HS-27A (cell line): ENCODE data around the gene KHK.

Experiments
- DNase-seq: peaks from one replicate; pipeline ENCODE4 v3.0.0-alpha.2; 2012; ENCODE audit warnings: low read depth, missing footprints

The KHK gene

DNA sequence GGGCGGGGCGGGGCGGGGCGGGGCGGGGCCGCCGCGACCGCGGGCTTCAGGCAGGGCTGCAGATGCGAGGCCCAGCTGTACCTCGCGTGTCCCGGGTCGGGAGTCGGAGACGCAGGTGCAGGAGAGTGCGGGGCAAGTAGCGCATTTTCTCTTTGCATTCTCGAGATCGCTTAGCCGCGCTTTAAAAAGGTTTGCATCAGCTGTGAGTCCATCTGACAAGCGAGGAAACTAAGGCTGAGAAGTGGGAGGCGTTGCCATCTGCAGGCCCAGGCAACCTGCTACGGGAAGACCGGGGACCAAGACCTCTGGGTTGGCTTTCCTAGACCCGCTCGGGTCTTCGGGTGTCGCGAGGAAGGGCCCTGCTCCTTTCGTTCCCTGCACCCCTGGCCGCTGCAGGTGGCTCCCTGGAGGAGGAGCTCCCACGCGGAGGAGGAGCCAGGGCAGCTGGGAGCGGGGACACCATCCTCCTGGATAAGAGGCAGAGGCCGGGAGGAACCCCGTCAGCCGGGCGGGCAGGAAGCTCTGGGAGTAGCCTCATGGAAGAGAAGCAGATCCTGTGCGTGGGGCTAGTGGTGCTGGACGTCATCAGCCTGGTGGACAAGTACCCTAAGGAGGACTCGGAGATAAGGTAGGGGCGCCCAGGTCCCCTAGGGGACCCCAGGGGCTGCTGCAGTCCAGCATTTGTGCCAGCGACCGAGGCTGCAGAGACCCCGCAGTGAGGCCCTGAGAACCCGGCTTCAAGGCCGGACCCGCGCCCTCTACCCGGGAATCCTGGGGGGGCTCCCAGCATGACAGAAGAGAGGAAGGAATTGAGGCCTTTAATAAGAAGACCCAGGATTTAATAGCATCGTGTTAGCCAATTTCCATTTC, at the start of gene KHK:
Gene KHK (plus strand): TSS at position 49 of the 870 bp plus-strand sequence. CDS start 488 bp downstream, at position 537.
- no peak for DNase-seq

DNA sequence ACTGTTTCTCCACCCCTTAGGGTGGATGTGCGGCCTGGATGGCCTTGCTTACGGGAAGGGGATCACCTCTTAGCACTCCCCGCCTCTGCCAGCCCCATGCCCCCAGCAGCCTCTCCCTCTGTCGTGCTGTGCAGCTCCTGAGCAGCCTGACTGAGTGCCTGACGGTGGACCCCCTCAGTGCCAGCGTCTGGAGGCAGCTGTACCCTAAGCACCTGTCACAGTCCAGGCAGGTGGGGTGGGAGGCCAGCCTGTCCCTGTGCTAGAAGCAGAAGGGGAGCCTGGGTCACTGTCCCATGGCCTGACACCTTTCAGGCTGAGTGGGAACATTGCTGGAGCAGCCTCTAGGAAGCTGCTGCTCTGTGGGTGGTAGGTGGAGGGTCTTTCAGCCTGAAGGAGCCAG, 48.6 kb upstream of the KHK start:
- no peak for DNase-seq

DNA sequence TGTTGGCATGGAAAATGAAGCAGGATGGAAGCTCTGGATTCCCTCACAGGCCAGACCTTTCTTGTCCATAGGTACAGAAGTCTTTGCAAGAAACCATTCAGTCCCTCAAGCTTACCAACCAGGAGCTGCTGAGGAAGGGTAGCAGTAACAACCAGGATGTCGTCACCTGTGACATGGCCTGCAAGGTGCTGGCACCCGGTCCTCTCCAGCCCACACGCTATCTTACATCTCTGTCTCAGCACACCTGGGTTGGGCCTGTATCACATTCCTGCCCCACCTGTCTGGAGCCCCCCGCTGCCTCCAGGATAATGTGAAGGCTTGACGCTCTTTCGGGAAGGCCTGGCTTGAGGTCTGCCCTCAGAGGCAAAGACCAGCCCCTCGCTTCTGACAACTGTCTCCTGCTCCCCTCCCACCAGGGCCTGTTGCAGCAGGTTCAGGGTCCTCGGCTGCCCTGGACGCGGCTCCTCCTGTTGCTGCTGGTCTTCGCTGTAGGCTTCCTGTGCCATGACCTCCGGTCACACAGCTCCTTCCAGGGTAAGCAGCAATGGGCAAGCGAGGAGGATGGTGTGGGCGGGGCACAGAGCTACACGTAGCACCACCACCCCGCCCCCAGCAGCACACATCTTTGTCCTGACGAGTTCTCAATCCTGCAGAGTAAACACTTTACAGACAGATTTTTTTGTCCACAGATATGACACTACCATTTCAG, 47.8 kb upstream of the KHK start:
- DNase-seq = no peak

DNA sequence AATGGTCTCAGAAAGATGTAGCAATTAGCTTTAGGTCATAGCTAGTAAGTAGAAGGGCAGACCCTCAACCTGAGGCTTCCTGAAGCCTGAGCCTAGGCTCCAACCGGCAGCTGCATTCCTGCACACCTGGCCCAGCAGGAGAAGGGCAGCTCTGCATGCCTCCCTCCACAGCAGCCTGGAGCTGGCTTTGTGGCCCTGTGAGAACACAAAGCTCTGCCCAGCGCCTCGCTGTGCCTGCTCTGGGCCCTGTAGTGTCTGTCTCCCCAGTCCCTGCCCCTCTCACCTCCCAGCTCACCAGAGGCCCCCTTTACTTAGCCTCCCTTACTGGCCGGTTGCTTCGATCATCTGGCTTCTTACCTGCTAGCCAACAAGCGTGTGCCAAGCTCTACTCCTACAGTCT, 47.1 kb upstream of the KHK start:
- DNase-seq = no peak

DNA sequence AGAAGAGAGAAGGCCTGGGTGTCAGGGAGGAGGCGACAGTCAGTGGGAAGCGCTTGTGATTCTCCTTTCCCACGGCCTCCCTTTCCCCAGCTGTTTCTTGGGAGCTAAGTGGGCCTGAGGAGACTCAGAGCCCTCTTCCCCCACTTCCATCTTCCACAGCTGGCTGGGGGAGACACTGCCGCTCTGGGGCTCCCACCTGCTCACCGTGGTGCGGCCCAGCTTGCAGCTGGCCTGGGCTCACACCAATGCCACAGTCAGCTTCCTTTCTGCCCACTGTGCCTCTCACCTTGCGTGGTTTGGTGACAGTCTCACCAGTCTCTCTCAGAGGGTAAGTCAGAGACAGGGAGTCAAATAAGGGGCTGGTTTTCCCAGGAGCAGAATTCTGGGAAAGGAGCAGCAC, 46.7 kb upstream of the KHK start:
- no peak for DNase-seq

DNA sequence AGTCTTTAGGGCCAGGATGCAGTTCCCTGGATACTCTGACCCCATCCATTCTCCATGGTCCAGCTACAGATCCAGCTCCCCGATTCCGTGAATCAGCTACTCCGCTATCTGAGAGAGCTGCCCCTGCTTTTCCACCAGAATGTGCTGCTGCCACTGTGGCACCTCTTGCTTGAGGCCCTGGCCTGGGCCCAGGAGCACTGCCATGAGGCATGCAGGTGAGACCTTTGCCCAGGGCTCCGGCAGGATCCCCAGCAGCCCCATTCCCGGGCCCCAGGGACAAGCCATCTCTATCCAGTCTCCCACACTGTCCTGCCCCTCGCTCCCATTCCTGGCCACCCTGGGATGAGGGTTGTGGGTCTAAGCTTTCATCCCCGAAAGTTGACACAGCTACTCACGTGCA, 46.3 kb upstream of the KHK start:
- DNase-seq = no peak

DNA sequence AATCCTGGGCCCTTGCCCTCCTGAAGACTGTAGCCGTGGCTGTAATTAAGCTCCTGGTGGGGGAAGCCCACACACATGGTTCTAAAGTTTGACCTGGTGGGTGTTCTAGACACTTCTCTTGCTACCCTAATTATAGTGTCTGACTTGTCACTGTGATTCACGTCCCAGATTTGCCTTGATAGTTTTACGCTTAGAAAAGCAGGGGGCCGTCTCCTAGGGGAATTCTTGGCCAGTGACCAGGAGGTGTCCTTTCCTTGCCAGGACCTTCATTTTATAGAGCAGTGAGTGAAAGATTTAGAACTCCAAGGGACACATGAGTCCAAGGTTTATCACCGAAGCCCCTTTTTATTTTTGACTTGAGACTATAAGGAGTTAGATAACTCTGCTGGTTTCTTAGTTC, 44.8 kb upstream of the KHK start:
- no peak for DNase-seq

DNA sequence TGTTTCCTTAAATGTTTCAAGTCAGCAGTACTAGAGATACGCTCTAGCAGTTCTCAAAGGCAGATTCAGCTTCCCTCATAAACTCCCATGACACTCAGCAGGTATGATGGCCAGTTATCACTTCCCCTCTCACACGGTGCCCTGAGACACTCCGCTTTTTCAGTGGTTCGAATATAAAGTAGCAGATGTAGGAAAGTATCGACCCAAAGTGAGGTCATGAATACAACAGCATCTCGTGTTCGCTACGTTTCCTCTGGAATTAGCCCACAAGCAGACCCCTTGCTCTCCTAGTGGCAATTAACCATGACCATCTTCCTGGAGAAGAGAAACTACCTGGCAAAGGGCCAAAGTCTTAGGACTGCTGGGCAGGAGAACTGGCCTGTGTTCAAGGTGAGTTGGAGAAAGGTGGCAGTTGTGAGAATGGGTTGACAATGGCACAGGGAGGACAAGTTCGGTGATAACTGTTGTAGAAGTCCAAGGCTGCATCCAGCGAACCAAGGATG, 44.4 kb upstream of the KHK start:
- DNase-seq = no peak

DNA sequence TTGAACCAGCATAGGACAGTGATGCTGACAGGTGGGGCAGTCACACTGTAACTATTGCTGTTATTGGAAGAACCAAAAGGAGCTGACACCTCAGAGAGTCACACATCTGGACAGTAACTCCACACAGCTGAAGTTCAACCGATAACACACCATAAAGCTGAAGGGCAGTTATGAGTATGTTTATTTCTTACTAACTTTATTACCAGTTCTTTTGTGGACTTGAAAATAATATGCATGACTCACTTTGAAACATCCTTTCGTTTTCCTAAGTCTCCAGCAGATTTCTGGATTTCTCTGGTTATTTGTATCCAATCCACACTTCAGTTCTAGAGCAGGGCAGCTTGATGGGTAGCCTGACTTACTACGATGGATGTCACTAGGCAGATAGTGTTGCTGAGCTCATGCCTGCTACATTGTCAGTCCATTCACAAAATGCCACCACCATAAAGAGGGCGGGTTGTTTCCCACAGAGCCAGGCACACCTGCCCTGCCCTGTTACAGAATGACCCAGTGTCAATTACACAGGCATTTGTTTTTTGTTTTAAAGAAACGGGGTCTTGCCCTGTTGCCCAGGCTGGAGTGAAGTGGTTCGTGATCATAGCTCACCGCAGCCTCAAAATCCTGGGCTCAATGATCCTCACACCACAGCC, 43.5 kb upstream of the KHK start:
- no peak for DNase-seq

DNA sequence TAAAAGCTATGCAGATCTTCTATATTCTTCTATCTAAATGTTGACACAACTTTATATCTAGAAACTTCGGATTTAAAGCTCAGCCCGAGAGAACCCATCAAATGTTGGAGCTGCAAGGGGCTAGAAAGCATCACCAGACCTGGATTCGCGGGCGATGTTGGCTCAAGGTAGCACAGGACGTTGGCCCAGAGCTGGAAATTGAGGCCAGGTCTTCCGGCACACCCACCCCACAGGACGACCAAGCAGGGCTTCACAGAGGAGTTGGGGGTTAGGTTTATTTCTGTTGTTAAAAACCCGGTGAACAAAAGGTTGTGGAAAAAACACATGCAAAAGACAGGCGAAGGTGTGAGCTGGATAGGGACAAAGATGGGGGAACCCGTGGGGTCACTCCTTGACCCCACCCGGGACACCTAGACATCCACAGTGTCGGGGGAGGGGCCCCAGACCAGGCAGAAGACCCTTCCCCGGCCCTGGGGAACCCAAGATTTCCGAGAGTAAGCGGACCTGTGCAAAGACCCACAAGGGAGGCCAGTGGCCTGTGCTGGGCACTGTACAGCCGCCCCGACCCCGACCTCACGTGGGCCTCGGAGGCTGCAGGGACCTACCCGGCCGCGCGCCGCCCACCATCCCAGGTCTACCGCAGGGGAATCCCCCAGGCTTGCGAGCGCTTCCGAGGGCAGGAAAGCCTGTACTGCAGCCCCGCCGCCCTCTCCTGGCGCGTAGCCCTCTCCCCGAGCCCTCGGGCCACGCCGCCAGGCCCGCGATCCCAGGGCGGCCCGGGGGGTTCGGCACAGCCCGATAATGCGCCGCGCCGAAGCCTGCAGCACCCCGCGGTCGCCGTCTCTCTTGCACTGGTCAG, 36.9 kb upstream of the KHK start:
- DNase-seq = no peak

DNA sequence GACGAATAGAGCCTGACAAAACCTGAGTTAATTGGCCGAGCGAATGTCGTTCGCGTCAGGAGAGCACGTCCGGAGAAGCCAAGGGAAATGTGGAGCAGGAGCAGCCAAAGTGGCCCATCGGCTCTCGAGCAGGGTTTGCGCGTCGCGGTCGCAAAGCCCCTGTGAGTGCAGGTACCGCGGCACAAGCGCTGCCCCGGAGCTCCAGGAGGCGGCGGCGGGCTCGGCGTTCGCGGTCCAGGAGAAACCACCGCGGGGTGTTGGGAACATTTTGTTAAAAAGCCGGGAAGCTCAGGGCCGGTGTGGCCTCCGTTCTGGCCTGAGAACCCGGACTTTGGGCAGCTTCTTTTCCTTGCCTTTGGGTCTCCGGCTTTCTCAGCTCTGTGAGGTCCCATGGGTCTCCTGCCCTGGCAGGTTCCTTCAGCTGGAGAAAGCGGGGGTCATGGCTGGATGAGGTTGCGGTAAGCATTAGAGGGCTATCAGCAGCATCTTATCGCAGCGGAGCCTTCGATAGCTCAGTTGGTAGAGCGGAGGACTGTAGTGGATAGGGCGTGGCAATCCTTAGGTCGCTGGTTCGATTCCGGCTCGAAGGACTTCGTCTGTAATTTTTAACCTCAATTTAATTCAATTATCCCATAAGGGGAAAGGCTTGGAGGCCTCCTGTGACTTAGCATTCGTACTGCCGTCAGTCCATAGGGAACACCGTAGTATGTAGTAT, 36.1 kb upstream of the KHK start:
- DNase-seq = peak; percentile 90

DNA sequence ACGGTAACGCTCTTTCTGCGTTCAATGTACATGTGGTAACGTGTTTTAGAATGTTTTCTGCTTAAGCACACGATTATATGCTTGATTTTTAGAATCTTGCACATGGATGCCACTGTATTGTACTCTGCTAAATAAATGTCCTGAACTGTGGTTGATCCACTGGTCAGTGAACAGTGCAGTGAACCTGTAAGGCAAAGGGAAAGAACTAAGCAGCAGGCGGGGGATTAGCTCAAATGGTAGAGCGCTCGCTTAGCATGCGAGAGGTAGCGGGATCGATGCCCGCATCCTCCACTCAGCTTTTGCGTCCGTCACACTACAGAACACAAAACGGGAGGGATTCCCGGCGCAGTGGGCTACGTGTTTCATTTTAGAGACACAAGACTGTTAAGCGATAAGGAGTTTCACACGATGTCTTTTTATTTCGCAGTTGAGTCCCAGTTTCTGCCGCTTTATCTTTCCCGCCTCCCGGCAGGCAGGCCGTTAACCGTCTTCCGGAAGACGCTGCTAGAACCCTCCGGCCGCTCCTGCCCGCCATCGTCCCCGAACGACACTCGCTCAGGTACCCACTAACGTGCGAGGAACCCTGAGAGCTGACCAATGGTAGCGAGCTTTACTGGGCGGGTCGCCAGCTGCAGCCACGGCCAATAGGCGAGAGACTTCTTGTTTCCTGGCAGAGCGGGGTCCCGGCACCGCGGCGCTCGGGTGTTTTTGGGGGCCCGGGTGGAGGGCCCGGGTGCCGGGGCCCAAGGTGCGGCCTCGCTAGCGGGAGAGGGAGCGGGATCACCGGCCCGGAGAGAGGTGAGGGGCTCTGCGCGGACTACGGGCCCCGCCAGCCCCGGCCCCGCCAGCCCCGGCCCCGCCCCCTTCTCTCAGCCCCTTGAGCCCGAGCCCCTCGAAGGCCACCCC, 35.3 kb upstream of the KHK start, which contains the start of gene AGBL5:
Gene AGBL5 (plus strand): TSS at position 673 of the 906 bp plus-strand sequence. CDS start 1,291 bp downstream, outside the sequence.
- DNase-seq = peak; percentile 92

DNA sequence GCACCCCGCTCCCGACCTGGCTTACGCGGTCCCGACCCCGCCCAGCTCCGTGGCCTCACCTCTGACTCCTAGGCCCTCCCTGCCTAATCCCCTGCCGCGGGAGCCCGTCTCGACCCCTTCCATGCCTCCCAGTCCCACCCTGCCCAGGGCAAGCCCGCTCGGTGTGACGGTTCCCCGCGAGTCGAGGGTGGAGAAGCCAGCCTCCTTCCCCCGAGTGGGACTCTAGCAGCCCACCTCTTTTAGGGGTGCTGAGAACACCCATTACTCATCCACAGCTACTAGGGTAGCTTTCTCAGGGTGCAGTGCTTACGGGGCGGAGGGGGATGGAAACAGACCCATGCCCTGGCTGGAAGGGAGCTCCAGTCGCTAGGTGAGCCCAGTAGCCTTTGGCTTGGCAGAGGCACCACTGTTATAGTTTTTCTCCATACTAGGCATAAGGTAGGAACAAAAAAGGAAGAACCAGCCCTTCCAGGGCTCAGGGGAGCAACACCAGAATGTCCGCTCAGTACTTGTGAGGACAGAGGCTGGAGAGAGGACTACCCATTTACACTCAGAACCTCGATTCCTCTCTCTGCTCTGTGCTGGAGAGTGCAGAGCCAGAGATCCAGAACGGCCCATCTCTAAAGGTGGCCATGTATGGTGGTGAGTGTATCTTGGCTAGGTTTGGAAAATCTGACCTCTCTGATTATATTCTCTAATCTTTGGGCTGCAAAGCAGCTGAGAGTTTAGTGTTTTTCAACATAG, 34.5 kb upstream of the KHK start:
- DNase-seq = no peak

DNA sequence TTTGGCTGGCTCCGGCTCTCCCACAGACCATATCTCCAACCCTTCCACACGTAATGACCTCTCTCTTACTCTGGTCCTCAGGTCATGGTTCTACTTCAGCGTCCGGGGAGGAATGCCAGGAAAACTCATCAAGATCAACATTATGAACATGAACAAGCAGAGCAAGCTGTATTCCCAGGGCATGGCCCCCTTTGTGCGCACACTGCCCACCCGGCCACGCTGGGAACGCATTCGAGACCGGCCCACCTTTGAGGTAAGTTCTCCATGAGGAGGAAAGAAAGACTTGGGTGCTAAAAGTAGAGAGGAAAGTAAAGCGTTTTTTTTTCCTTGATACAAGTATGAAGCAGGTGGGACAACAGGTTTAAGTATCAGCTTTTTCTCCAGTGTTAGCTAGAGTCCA, 33.3 kb upstream of the KHK start:
- DNase-seq = no peak

DNA sequence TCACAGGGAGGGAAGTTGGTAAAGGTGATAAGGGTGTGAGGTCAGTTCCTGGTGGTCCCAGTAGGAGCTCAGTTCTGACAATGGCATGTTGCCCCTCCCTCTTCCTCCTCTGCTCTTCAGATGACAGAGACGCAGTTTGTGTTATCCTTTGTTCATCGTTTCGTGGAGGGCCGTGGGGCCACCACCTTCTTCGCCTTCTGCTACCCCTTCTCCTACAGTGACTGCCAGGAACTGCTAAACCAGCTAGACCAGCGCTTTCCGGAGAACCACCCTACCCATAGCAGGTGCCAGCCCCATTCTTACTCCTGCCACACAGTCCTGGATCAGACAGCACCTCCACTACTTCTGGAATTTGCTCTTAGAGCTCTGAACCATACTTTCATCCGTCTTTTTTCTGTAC, 32.8 kb upstream of the KHK start:
- no peak for DNase-seq

DNA sequence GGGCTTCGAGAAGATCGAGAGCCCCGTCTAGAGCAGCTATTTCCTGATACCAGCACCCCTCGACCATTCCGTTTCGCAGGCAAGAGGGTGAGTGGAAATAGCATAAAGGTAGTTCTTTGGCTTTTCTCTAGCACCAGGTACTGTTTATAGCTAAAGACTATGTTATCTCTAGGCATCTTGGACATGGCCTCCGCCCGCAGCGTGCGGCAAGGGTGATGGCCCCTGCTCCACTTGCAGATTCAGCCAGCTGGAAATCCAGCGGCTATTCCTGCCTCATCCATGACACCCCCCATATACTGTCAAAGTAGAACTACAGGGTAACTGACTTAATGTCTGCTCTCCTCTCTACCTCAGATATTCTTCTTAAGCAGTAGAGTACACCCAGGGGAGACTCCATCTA, 31.9 kb upstream of the KHK start:
- DNase-seq = no peak

DNA sequence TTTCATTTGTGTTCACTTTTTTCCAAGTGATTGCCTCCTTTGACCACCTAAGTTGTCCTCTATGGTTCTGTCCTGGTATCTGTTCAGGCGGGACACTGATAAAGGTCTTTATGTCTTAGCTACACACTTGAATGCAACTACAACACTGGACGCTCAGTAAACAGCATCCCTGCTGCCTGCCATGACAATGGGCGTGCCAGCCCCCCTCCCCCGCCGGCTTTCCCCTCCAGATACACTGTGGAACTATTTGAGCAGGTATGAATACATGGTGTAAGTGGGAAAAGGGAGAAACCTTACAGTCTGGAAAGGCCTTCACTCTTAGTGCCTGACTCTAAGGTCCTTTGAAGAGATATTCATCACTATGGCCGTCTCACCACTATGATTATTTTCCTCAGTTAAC, 29.4 kb upstream of the KHK start:
- no peak for DNase-seq

DNA sequence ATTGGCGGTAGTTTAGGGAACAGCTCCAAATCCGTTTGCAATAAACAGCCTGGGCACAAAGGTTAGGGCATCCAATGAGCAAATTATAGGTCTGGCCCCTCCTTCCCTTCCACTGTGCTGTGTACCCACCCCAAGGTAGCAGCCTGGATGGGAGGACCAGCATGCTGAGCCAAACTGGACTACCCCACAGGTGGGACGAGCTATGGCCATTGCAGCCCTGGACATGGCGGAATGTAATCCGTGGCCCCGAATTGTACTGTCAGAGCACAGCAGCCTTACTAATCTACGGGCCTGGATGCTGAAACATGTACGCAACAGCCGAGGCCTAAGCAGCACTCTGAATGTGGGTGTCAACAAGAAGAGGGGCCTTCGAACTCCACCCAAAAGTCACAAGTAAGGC, 28.4 kb upstream of the KHK start:
- no peak for DNase-seq

DNA sequence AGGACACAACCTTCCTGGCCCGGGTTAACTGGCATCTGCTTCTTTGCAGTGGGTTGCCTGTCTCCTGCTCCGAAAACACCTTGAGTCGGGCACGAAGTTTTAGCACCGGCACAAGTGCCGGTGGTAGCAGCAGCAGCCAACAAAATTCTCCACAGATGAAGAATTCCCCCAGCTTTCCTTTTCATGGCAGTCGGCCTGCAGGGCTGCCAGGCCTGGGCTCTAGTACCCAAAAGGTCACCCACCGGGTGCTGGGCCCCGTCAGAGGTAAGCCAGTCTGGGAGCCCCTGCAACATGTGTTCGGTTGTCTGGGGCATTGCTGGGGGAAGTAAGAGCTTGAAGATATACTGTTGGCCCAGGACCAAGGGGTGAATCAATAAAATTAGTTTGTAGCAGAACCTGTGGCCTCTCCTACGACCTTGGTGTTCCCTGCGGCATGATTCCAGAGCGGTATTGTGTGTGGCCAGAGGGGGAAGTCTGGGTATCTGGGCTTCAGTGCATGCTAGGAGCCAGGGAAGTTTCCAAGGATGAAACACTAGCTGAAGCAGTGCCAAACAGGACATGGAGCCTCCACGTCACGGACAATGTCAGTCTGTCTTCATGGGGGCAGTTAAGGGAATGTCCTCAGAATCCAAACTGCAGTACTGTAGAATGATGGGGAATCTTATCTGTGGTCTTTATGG, 27.3 kb upstream of the KHK start:
- no peak for DNase-seq
